OCI-LY7 (cell line): ENCODE measurements around the gene SEPHS1. TPM values are rescaled to one million over a fixed set of nuclear protein-coding genes. Genes with fewer than 3 reads are reported as not detected.

ENCODE experiments used
- BruUV-seq: library from RNA; stranded (reverse); fragments of 400-500 nt; replicated peaks from 2 replicates; lab custom pipeline; 2021; lab: Mats Ljungman, UMichigan
- CTCF ChIA-PET: fragments of 300-600 bp; sonication (Branson Sonifier 250); formaldehyde crosslinking; loops from one replicate; lab custom pipeline; 2022; ENCODE audit warnings: antibody characterized with exemption; ENCODE audit not compliant: unreplicated experiment; lab: Charles Lee
- POLR2A ChIA-PET: fragments of 300-600 bp; sonication (Branson Sonifier 250); formaldehyde crosslinking; loops from one replicate; lab custom pipeline; 2022; ENCODE audit warnings: antibody characterized with exemption; lab: Charles Lee
- DNase-seq: peaks from one replicate; pipeline ENCODE4 v3.0.0-alpha.2; 2015; ENCODE audit warnings: low spot score
- H2AFZ ChIP-seq: fragments of 200-600 bp; sonication (generic), shearing (Covaris generic); 2 replicates; pipeline ENCODE4 v1.6.1; 2014; ENCODE audit warnings: mild to moderate bottlenecking, antibody characterized with exemption, low read length, moderate library complexity
- H3K27ac ChIP-seq: fragments of 200-600 bp; sonication (generic); 2 replicates; pipeline ENCODE4 v1.5.1; 2014; ENCODE audit warnings: mixed run types, low read depth, mild to moderate bottlenecking, moderate library complexity, low read length, inconsistent platforms; ENCODE audit not compliant: poor library complexity, severe bottlenecking
- H3K36me3 ChIP-seq: fragments of 200-600 bp; sonication (generic); 2 replicates; pipeline ENCODE4 v1.6.1; 2014; ENCODE audit warnings: mild to moderate bottlenecking, antibody characterized with exemption, low read length, moderate library complexity, mixed read lengths; ENCODE audit not compliant: insufficient read depth
- H3K4me1 ChIP-seq: fragments of 200-600 bp; sonication (generic); 2 replicates; pipeline ENCODE4 v1.5.1; 2014; ENCODE audit warnings: mild to moderate bottlenecking, low read length; ENCODE audit not compliant: insufficient read depth, poor library complexity, severe bottlenecking
- H3K4me2 ChIP-seq: fragments of 200-600 bp; sonication (generic); 2 replicates; pipeline ENCODE4 v1.6.1; 2014; ENCODE audit warnings: mild to moderate bottlenecking, low read length
- H3K4me3 ChIP-seq: fragments of 200-600 bp; sonication (generic); 2 replicates; pipeline ENCODE4 v1.5.1; 2014; ENCODE audit warnings: mild to moderate bottlenecking, low read depth, low read length; ENCODE audit not compliant: poor library complexity, severe bottlenecking
- H3K79me2 ChIP-seq: fragments of 200-600 bp; sonication (generic); 2 replicates; pipeline ENCODE4 v1.6.1; 2016; ENCODE audit warnings: low read depth, mild to moderate bottlenecking, low read length, moderate library complexity, mixed read lengths; ENCODE audit not compliant: insufficient read depth
- H3K9me2 ChIP-seq: fragments of 200-600 bp; sonication (generic); 2 replicates; pipeline ENCODE4 v1.6.1; 2016; ENCODE audit warnings: mild to moderate bottlenecking, low read length, mixed read lengths; ENCODE audit not compliant: insufficient read depth
- H3K9me3 ChIP-seq: fragments of 200-600 bp; sonication (generic); 2 replicates; pipeline ENCODE4 v1.6.1; 2014; ENCODE audit warnings: mild to moderate bottlenecking, mixed run types, low read length, mixed read lengths
- H4K20me1 ChIP-seq: fragments of 200-600 bp; sonication (generic); 2 replicates; pipeline ENCODE4 v1.6.1; 2014; ENCODE audit warnings: mild to moderate bottlenecking, antibody characterized with exemption, low read length, moderate library complexity, mixed read lengths; ENCODE audit not compliant: insufficient read depth
- CTCF ChIP-seq: fragments of 200-600 bp; sonication (generic); conservative IDR thresholded peaks from 2 replicates; pipeline ENCODE4 v1.5.1; 2014; ENCODE audit warnings: mild to moderate bottlenecking, antibody characterized with exemption, low read length, moderate library complexity, mixed read lengths
- EZH2phosphoT487 ChIP-seq: fragments of 200-600 bp; sonication (generic); IDR thresholded peaks from 2 replicates; pipeline ENCODE4 v1.6.1; 2018; ENCODE audit warnings: low read depth, borderline replicate concordance, mild to moderate bottlenecking, mixed run types, antibody characterized with exemption, low read length, moderate library complexity, mixed read lengths
- intact Hi-C: fragments of 100-400 bp; cut with micrococcal nuclease; formaldehyde crosslinking; loops from one replicate; pipeline ENCODE4 v1.10.0; 2022; ENCODE audit not compliant: unreplicated experiment
- total RNA-seq, 2 experiments: library from RNA; depleted of rRNA in 1 of 2; stranded (reverse); fragments of >200 nt in 1 of 2; shearing (Covaris generic) in 1 of 2; gene quantifications; 2 replicates each; pipeline ENCODE4 v1.2.3, GENCODE V29; 2014 to 2022

SEPHS1 gene
- total RNA-seq, 2 experiments from 2014 or later = 72.7 to 113 TPM

- H3K4me2 ChIP-seq = no peak overlapping the region
- no peaks in the 10 kb centered on the region for H3K9me3 ChIP-seq
- BruUV-seq = no TSS peak
- H3K4me3 ChIP-seq = no peak overlapping the region
- ChIA-PET POLR2A (interaction anchor here (0.7 kb wide), 1 partner anchor 1071 kb away, joined by 3 read pairs; no protein-coding TSS in a partner anchor), CTCF (no interaction called here)
- H2AFZ ChIP-seq = no peak overlapping the region
- no peaks in the 10 kb centered on the region for H4K20me1 ChIP-seq
- H3K79me2 ChIP-seq = no peaks in the 10 kb centered on the region
- no peak for TF ChIP-seq EZH2phosphoT487
- TF ChIP-seq CTCF = no peak
- H3K9me2 ChIP-seq = no peaks in the 10 kb centered on the region
- intact Hi-C loops = no loop called here
- no peak overlapping the region for H3K27ac ChIP-seq
- DNase-seq = no peak
- no peaks in the 10 kb centered on the region for H3K4me1 ChIP-seq
- no peaks in the 10 kb centered on the region for H3K36me3 ChIP-seq
These were observed 12.5 kb upstream of the SEPHS1 start for GRCh38 chr10:13360587-13360986.

- peaks cover 12% of the 10 kb centered on the region for H3K4me1 ChIP-seq
- CTCF ChIA-PET = no interaction called here
These were observed 8.3 kb upstream of the SEPHS1 start for GRCh38 chr10:13356392-13356791.

More at GRCh38 chr10:13356392-13356791, 8.3 kb upstream of the SEPHS1 start:
- no peak overlapping the region for H3K27ac ChIP-seq
- H3K4me2 ChIP-seq = no peak overlapping the region
- H3K9me2 ChIP-seq = no peaks in the 10 kb centered on the region
- intact Hi-C loops = no loop called here
- POLR2A ChIA-PET = interaction anchor here (0.6 kb wide), 1 partner anchor 245 kb away, joined by 7 read pairs; no protein-coding TSS in a partner anchor
- H3K36me3 ChIP-seq = no peaks in the 10 kb centered on the region
- no TSS peak for BruUV-seq
- no peaks in the 10 kb centered on the region for H4K20me1 ChIP-seq
- no peaks in the 10 kb centered on the region for H3K9me3 ChIP-seq
- no peak for DNase-seq
- TF ChIP-seq EZH2phosphoT487 = no peak
- no peak for TF ChIP-seq CTCF
- H2AFZ ChIP-seq = no peak overlapping the region
- H3K79me2 ChIP-seq = no peaks in the 10 kb centered on the region
- H3K4me3 ChIP-seq = no peak overlapping the region
